Measurements from ENCODE around the gene MEGF11. TPM values are rescaled to one million over a fixed set of nuclear protein-coding genes. Genes with fewer than 3 reads are reported as not detected.

The MEGF11 gene
- total RNA-seq, 2 experiments from 2014 or later: not detected

DNA sequence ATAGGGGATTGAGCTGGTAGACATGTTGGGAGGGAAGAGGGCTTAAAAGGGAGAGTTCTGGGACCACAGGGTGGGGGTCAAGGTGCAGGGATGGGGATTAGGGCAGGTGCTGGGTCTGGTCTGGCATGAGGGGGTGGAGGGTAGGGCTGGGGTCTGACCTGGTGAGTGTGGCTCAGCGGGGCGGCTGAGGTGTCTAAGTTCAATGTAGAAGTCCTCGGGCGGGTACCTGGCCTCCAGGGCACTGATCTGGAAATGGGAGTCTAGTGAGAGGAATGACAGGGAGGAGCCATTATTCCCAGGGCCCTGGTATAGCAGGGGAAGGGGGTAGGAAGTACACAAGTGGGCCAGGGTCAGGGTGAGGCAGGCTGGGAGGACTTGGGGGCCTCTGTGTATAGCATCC is 344.7 kb downstream of the MEGF11 start:
- no peaks in the 10 kb centered on the region for H3K4me1 Mint-ChIP-seq (ENCODE audit: low read depth)
- no peaks in the 10 kb centered on the region for H3K9me3 Mint-ChIP-seq (ENCODE audit: insufficient read depth)
- ATAC-seq (no peak), DNase-seq (no peak)
- H3K27ac Mint-ChIP-seq: no peak overlapping the region
- CTCF ChIA-PET: no interaction called here
- peaks cover 14% of the 10 kb centered on the region for H3K36me3 Mint-ChIP-seq (ENCODE audit: low read depth)
- H3K4me3 Mint-ChIP-seq: no peak overlapping the region
- no peaks in the 10 kb centered on the region for H3K27me3 Mint-ChIP-seq (ENCODE audit: low read depth)
- POLR2A ChIA-PET: no interaction called here

DNA sequence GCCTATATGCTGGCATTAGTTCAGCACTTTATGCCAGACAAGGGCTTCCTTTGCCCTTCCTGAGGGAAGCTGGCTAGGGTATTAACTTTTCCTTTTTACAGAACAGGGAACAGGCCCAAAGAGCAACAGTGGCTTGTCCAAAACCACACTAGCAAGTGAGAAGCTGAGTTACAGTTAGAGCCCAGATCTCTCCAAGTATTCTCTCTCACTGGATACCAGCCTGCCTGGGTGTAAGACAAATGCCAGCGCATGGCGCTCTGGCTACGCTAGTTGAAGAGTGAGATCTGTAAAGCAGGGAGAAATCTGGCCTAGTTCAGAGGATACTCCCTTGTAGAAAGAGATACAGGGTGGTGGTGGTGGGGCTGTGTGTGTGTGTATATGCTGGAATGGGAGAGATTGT is 345.9 kb downstream of the MEGF11 start:
- ChIA-PET POLR2A (no interaction called here), CTCF (no interaction called here)
- H3K9me3 Mint-ChIP-seq (ENCODE audit: insufficient read depth): no peaks in the 10 kb centered on the region
- H3K4me3 Mint-ChIP-seq: no peak overlapping the region
- no peak for ATAC-seq
- peaks cover under 1% of the 10 kb centered on the region for H3K4me1 Mint-ChIP-seq (ENCODE audit: low read depth)
- H3K36me3 Mint-ChIP-seq (ENCODE audit: low read depth): peaks cover 20% of the 10 kb centered on the region
- H3K27ac Mint-ChIP-seq: no peak overlapping the region
- DNase-seq: no peak
- H3K27me3 Mint-ChIP-seq (ENCODE audit: low read depth): no peaks in the 10 kb centered on the region

DNA sequence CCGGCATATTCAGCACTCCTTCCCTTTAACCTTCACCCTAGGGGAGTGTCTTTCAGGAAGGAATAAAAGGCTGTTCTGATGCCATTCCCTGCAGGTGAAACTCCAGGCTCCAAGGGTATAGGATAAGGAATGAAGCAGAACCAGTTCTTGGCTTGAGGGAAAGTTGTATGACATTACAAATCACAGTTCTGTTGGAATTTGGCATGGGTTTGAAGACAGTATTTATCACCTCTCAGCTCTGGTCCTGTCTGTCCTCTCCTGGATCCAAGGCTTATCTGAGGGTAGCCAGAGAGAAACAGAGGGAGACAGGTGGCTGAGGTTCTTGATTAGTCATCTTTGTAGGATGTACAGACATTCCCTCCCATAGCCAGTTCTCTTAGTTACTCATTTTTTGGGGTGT is 347.2 kb downstream of the MEGF11 start:
- Mint-ChIP-seq H3K9me3 (ENCODE audit: insufficient read depth) (no peaks in the 10 kb centered on the region), H3K27ac (no peak overlapping the region), H3K27me3 (ENCODE audit: low read depth) (no peaks in the 10 kb centered on the region), H3K4me3 (no peak overlapping the region), H3K4me1 (ENCODE audit: low read depth) (peaks cover 12% of the 10 kb centered on the region), H3K36me3 (ENCODE audit: low read depth) (peaks cover 23% of the 10 kb centered on the region)
- no peak for DNase-seq
- CTCF ChIA-PET: interaction anchor here (1.1 kb wide), 1 partner anchor 44 kb away, joined by 4 read pairs; no protein-coding TSS in a partner anchor
- no peak for ATAC-seq
- POLR2A ChIA-PET: no interaction called here

DNA sequence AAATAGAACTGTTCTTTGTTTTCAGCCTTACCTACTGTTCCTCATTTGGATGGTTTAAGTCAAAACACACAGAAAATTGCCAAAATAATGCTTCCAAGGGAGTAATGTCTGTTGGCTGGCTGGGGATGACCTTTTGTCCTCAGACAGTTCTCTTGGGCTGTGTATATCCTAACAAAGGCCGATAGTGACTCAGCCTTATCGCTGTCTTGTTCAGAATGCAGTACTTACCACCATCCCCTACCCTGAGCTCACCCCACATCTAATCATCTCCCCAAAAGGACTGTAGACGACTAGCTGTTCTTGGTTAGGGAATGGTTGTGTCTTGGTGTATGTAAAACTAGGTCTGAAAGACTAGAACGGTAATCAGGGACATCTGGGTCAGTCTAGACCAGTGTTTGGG is 349.2 kb downstream of the MEGF11 start:
- no peaks in the 10 kb centered on the region for H3K27me3 Mint-ChIP-seq (ENCODE audit: low read depth)
- H3K36me3 Mint-ChIP-seq (ENCODE audit: low read depth): peaks cover 27% of the 10 kb centered on the region
- no peak overlapping the region for H3K27ac Mint-ChIP-seq
- DNase-seq (no peak), ATAC-seq (no peak)
- H3K4me1 Mint-ChIP-seq (ENCODE audit: low read depth): peaks cover 13% of the 10 kb centered on the region
- no peaks in the 10 kb centered on the region for H3K9me3 Mint-ChIP-seq (ENCODE audit: insufficient read depth)
- ChIA-PET CTCF (interaction anchor here (1.2 to 1.7 kb wide), 3 partner anchors 14 to 41 kb away, joined by 3 to 5 read pairs (median 4); no protein-coding TSS in a partner anchor), POLR2A (no interaction called here)
- no peak overlapping the region for H3K4me3 Mint-ChIP-seq

DNA sequence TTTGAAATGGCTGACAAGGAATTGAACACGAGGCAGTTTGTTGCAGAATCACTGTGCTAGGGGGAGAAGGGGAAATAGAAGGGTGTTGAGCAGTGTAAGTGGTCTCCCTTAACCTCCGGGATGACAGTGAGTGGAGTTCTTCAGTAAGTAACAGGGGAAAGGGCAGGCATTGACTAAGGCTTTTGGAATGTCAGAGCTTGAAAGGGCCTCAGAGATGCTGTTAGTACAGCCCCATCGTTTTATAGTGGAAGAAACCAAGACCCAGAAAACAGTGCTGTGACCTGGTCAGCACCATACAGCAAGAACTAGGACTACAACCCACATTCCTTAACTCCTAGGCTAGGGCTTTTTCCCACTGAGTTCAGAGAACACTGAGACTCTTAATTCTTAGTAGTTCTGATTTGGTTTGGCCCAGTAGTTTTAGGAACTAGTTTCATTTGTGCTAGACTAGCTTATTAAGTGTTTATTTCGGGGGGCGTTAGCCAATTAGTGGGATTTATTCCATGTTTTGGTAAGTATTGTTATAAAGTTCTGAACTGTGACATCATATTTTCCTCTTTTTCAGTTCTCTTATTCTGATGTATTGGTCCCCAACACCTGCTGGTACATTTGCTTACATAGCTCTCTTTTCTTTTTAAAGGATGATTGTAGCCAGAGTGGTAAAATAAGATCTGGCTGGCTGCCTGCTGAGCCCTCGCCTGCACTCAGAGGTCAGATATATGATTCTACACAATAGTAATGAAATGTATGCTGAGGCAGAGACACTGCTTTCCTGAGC is 350.1 kb downstream of the MEGF11 start:
- H3K36me3 Mint-ChIP-seq (ENCODE audit: low read depth): peaks cover 32% of the 10 kb centered on the region
- H3K9me3 Mint-ChIP-seq (ENCODE audit: insufficient read depth): no peaks in the 10 kb centered on the region
- peaks cover 13% of the 10 kb centered on the region for H3K4me1 Mint-ChIP-seq (ENCODE audit: low read depth)
- no peak for DNase-seq
- H3K4me3 Mint-ChIP-seq: no peak overlapping the region
- CTCF ChIA-PET: interaction anchor here (0.9 to 2.0 kb wide), 4 partner anchors 10 to 258 kb away, joined by 3 to 6 read pairs (median 4); no protein-coding TSS in a partner anchor
- H3K27ac Mint-ChIP-seq: no peak overlapping the region
- no peaks in the 10 kb centered on the region for H3K27me3 Mint-ChIP-seq (ENCODE audit: low read depth)
- no peak for ATAC-seq
- POLR2A ChIA-PET: no interaction called here

DNA sequence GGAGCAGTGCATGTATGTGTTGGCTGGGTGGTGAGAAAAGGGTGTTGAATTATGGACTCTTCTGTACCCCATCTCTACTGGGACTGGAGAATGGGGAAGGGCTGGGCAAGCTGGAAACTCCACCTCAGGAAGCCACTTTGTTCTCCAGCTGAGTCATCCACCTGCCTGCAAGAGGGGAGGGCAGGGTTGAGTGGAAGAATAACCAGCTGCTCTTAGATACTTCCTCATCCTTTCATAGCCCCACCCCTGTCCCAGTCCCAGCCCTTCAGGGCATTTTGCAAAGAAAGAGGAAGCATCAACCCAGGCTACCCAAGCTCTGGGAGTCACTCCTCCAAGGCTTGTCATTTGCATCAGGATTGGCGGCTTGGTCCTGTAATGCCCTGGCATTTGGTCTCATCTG is 351.2 kb downstream of the MEGF11 start:
- Mint-ChIP-seq H3K27ac (peak overlapping the region; percentile 32), H3K9me3 (ENCODE audit: insufficient read depth) (no peaks in the 10 kb centered on the region), H3K4me3 (no peak overlapping the region), H3K36me3 (ENCODE audit: low read depth) (peaks cover 32% of the 10 kb centered on the region), H3K4me1 (ENCODE audit: low read depth) (peaks cover 19% of the 10 kb centered on the region), H3K27me3 (ENCODE audit: low read depth) (no peaks in the 10 kb centered on the region)
- POLR2A ChIA-PET: interaction anchor here (1.0 kb wide), 1 partner anchor 11 kb away, joined by 4 read pairs; no protein-coding TSS in a partner anchor
- CTCF ChIA-PET: interaction anchor here (2.0 kb wide), 1 partner anchor 11 kb away, joined by 6 read pairs; no protein-coding TSS in a partner anchor
- DNase-seq (no peak), ATAC-seq (peak; percentile 42)

DNA sequence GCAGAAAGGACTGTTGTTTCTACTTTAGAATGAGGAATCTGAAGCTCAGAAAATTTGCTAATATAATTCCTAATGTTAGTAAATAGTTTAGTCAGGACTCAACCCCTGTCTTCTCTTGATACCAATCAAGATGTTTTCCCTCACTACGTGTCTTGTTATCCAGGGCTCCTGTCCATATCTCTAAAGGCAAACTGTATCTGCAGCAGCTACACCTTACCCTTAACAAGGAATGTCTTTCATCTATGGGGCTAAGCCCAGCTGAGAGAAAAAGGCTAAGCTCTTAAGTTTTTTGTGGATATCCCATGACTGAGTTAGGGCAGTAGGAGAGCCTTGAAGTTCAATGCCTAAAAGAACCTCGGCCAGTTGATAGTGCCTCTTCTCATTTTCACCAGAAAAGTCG is 351.7 kb downstream of the MEGF11 start:
- Mint-ChIP-seq H3K27me3 (ENCODE audit: low read depth) (no peaks in the 10 kb centered on the region), H3K4me1 (ENCODE audit: low read depth) (peaks cover 19% of the 10 kb centered on the region), H3K36me3 (ENCODE audit: low read depth) (peaks cover 30% of the 10 kb centered on the region), H3K4me3 (no peak overlapping the region), H3K27ac (peak overlapping the region; percentile 32), H3K9me3 (ENCODE audit: insufficient read depth) (no peaks in the 10 kb centered on the region)
- ATAC-seq (no peak), DNase-seq (no peak)
- POLR2A ChIA-PET: interaction anchor here (1.0 kb wide), 1 partner anchor 11 kb away, joined by 4 read pairs; no protein-coding TSS in a partner anchor
- CTCF ChIA-PET: interaction anchor here (2.0 kb wide), 1 partner anchor 11 kb away, joined by 6 read pairs; no protein-coding TSS in a partner anchor

DNA sequence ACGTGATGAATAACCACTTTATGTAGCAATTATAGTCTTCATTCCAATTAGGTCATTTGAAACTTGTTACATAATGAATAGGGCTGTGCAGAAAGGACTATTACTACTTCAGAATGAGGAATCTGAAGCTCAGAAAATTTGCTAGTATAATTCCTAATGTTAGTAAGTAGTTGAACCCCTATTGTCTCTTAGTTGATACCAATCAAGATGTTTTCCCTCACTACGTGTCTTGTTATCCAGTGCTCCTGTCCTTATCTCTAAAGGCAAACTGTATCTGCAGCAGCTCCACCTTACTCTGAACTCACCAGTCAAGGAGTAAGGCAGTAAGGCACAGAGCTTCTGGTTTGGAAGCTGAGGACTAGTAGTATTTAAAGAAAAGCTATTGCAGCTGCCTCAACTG is 352.2 kb downstream of the MEGF11 start:
- peaks cover 30% of the 10 kb centered on the region for H3K36me3 Mint-ChIP-seq (ENCODE audit: low read depth)
- no peak overlapping the region for H3K27ac Mint-ChIP-seq
- POLR2A ChIA-PET: no interaction called here
- H3K4me3 Mint-ChIP-seq: no peak overlapping the region
- H3K9me3 Mint-ChIP-seq (ENCODE audit: insufficient read depth): no peaks in the 10 kb centered on the region
- no peak for DNase-seq
- no peak for ATAC-seq
- CTCF ChIA-PET: no interaction called here
- peaks cover 19% of the 10 kb centered on the region for H3K4me1 Mint-ChIP-seq (ENCODE audit: low read depth)
- H3K27me3 Mint-ChIP-seq (ENCODE audit: low read depth): no peaks in the 10 kb centered on the region

DNA sequence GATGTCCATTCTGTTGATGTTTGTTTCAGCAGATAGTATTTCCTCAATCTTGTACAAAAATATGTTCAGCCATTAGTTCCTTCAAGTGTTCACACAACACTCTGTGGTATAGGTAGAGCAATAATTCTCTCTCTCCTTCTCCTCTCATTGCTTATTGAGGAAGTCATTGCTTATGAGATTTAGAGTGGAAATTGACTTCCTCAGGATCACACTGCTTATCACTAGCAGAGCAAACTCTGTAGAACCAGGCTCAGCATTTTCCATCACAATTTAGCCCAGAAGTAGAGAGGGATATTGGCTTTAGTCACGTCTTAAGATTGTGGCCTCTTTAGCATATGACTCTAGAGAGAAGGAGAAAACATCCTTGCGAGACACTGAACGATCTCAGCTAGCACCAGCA is 353.1 kb downstream of the MEGF11 start:
- POLR2A ChIA-PET: interaction anchor here (1.4 kb wide), 1 partner anchor 30 kb away, joined by 3 read pairs; no protein-coding TSS in a partner anchor

DNA sequence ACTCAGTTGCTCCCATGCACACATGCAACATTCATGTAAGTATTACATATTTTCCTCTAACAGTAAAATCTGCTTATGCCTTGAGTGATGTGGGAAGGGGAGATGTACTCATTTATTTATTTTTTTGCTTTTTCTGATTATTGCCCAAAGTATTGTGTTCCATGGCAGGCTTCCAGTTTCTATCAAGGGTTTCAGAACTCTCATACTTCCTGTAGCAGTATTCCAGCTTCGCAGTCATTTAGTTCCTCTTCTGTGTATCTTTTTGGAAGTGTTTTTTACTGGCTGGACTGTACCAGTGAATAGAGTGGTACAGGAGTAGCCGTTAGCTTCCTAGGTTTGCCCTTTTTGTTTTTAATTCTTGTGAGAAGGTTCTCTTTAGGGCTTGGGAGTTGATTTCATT is 357.3 kb downstream of the MEGF11 start:
- H3K27ac Mint-ChIP-seq: no peak overlapping the region
- POLR2A ChIA-PET: no interaction called here
- no peak overlapping the region for H3K4me3 Mint-ChIP-seq
- ATAC-seq: no peak
- CTCF ChIA-PET: no interaction called here
- DNase-seq: no peak
- H3K27me3 Mint-ChIP-seq (ENCODE audit: low read depth): no peaks in the 10 kb centered on the region
- peaks cover 20% of the 10 kb centered on the region for H3K36me3 Mint-ChIP-seq (ENCODE audit: low read depth)
- H3K9me3 Mint-ChIP-seq (ENCODE audit: insufficient read depth): no peaks in the 10 kb centered on the region
- peaks cover 6% of the 10 kb centered on the region for H3K4me1 Mint-ChIP-seq (ENCODE audit: low read depth)

More for the DNA sequence above, 353.1 kb downstream of the MEGF11 start:
- Mint-ChIP-seq H3K36me3 (ENCODE audit: low read depth) (peaks cover 26% of the 10 kb centered on the region), H3K4me1 (ENCODE audit: low read depth) (peaks cover 19% of the 10 kb centered on the region), H3K4me3 (no peak overlapping the region), H3K27ac (no peak overlapping the region), H3K9me3 (ENCODE audit: insufficient read depth) (no peaks in the 10 kb centered on the region), H3K27me3 (ENCODE audit: low read depth) (no peaks in the 10 kb centered on the region)
- DNase-seq (no peak), ATAC-seq (no peak)
- CTCF ChIA-PET: no interaction called here

DNA sequence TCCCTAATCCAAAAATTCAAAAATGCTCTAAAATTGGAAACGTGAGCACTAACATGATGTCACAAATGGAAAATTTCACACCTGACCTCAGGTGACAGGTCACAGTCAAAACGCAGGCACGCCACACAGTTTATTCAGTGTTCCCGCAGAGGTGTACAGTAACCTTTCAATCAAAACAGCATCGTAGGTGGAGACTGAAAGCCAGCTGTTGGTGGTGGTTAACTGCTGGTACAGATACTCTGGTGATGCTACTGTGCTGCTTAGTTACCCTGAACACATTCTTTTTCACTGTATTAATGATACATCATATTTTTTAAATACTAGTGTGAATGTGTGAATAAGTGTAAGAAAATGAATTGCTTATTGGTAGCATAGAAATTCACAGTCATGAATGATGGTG is 360.5 kb downstream of the MEGF11 start:
- peaks cover 28% of the 10 kb centered on the region for H3K4me1 Mint-ChIP-seq (ENCODE audit: low read depth)
- CTCF ChIA-PET: no interaction called here
- DNase-seq: no peak

DNA sequence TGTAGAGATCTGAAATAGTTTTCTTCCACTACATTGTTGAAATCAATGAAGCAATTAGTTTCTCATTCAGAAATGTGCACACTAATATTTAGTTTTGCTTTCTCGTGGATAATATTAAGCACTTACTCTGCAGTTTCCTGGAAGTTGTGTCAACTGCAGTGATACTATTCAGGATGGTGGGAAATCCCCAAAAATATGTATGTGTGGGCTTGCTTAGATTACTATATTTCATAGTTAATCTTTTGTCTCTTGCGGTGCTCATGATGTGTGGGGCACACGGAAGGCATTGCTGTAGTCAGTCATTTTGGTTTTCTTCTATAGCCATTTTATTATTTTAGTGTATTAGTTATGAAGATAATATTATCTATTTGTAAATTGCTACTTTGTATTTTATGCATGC is 364.6 kb downstream of the MEGF11 start:
- Mint-ChIP-seq H3K27ac (no peak overlapping the region), H3K4me3 (no peak overlapping the region), H3K27me3 (ENCODE audit: low read depth) (no peaks in the 10 kb centered on the region), H3K9me3 (ENCODE audit: insufficient read depth) (no peaks in the 10 kb centered on the region), H3K36me3 (ENCODE audit: low read depth) (peaks cover 63% of the 10 kb centered on the region), H3K4me1 (ENCODE audit: low read depth) (peaks cover 59% of the 10 kb centered on the region)
- no peak for DNase-seq
- ATAC-seq: no peak
- POLR2A ChIA-PET: interaction anchor here (0.6 kb wide), 1 partner anchor 760 kb away, joined by 3 read pairs; no protein-coding TSS in a partner anchor
- CTCF ChIA-PET: no interaction called here

More for the DNA sequence above, 360.5 kb downstream of the MEGF11 start:
- POLR2A ChIA-PET: no interaction called here
- Mint-ChIP-seq H3K9me3 (ENCODE audit: insufficient read depth) (no peaks in the 10 kb centered on the region), H3K27me3 (ENCODE audit: low read depth) (no peaks in the 10 kb centered on the region), H3K27ac (no peak overlapping the region), H3K4me3 (no peak overlapping the region), H3K36me3 (ENCODE audit: low read depth) (peaks cover 36% of the 10 kb centered on the region)
- no peak for ATAC-seq

Measured in activated CD8-positive, alpha-beta T cell treated with anti-CD3 and anti-CD28 coated beads, Interleukin-2, amount 10 ng/mL, durations not matched to agents 7 days and 5 days (primary cell).